D721Med (cell line): Measurements from ENCODE around the gene SKI.

Experiments used
- DNase-seq: peaks from one replicate; pipeline ENCODE4 v3.0.0; 2011; ENCODE audit warnings: low spot score; ENCODE audit not compliant: insufficient read length
- FAIRE-seq: peaks from 2 replicates; lab custom pipeline; 2011; peaks lifted over from hg19 to GRCh38; lab: Jason Lieb, UNC
- CTCF ChIP-seq: IDR thresholded peaks from 2 replicates; pipeline ENCODE4 v1.5.1; 2012; ENCODE audit warnings: mild to moderate bottlenecking, control low read depth; ENCODE audit not compliant: insufficient read depth; ENCODE audit errors: missing control alignments

SKI gene

GRCh38 chr1:2182376-2182775 lies 45.7 kb upstream of the SKI start:
- no peak for TF ChIP-seq CTCF
- DNase-seq (no peak), FAIRE-seq (no peak)

- TF ChIP-seq CTCF = no peak
- FAIRE-seq (no peak), DNase-seq (no peak)
Measured at GRCh38 chr1:2183937-2184334, 44.2 kb upstream of the SKI start.

GRCh38 chr1:2184531-2184930 lies 43.6 kb upstream of the SKI start:
- no peak for TF ChIP-seq CTCF
- DNase-seq (no peak), FAIRE-seq (no peak)

- no peak for DNase-seq
- no peak for FAIRE-seq
- no peak for TF ChIP-seq CTCF
Measured at GRCh38 chr1:2184934-2185333, 43.2 kb upstream of the SKI start.

- no peak for TF ChIP-seq CTCF
- DNase-seq = no peak
- no peak for FAIRE-seq
Measured at GRCh38 chr1:2185880-2186855, 42.0 kb upstream of the SKI start.

- TF ChIP-seq CTCF = no peak
- no peak for FAIRE-seq
- no peak for DNase-seq
Measured at GRCh38 chr1:2186901-2187300, 41.2 kb upstream of the SKI start.

- DNase-seq = no peak
- no peak for FAIRE-seq
- TF ChIP-seq CTCF = no peak
Measured at GRCh38 chr1:2187619-2188018, 40.5 kb upstream of the SKI start.
